IMR-90 (cell line): ENCODE results near the gene CCDC146. TPM values are rescaled to one million over a fixed set of nuclear protein-coding genes. Genes with fewer than 3 reads are reported as not detected.
A peak's percentile ranks its signal among the peaks of the same experiment; 100 is the strongest.

Source experiments
- ATAC-seq: fragments of 200-7000 bp; cut with Tn5 transposase; 2 replicates; pipeline ENCODE4 v1.9.1; 2020; ENCODE audit warnings: low read depth, mild to moderate bottlenecking, moderate library complexity
- BruUV-seq: library from RNA; stranded (reverse); fragments of 400-500 nt; replicated peaks from 2 replicates; lab custom pipeline; 2021; lab: Mats Ljungman, UMichigan
- CTCF ChIA-PET: fragments of 300-600 bp; formaldehyde crosslinking; extraction: SDS; loops from one replicate; lab custom pipeline; 2021; ENCODE audit warnings: antibody characterized with exemption; lab: Yijun Ruan, JAX
- POLR2A ChIA-PET: fragments of 300-600 bp; sonication (Branson Sonifier 250); formaldehyde crosslinking; loops from one replicate; lab custom pipeline; 2022; ENCODE audit warnings: antibody characterized with exemption; ENCODE audit not compliant: unreplicated experiment; lab: Charles Lee
- DNase-seq: peaks from one replicate; pipeline ENCODE4 v3.0.0; 2013
- H2AFZ ChIP-seq: replicated peaks from 2 replicates; pipeline ENCODE3; 2013; ENCODE audit warnings: low read length, mild to moderate bottlenecking; ENCODE audit not compliant: poor library complexity
- H2AK5ac ChIP-seq: 2 replicates; pipeline ENCODE4 v1.6.1; 2013; ENCODE audit warnings: low read depth, low read length, inconsistent platforms
- H2AK9ac ChIP-seq: replicated peaks from 2 replicates; pipeline ENCODE3; 2013; ENCODE audit warnings: mild to moderate bottlenecking, low read depth, low read length, moderate library complexity; ENCODE audit not compliant: poor library complexity
- H2BK120ac ChIP-seq: 2 replicates; pipeline ENCODE4 v1.6.1; 2013; ENCODE audit warnings: low read depth, low read length, inconsistent platforms
- H2BK15ac ChIP-seq: 3 replicates; pipeline ENCODE4 v1.6.1; 2013; ENCODE audit warnings: low read depth, low read length, inconsistent platforms
- H2BK20ac ChIP-seq: 2 replicates; pipeline ENCODE4 v1.6.1; 2013; ENCODE audit warnings: low read depth, mild to moderate bottlenecking, inconsistent platforms, low read length, moderate library complexity
- H2BK5ac ChIP-seq: 2 replicates; pipeline ENCODE4 v1.6.1; 2013; ENCODE audit warnings: mild to moderate bottlenecking, low read depth, low read length, inconsistent platforms; ENCODE audit not compliant: poor library complexity, severe bottlenecking
- H3K14ac ChIP-seq: replicated peaks from 2 replicates; pipeline ENCODE4 v1.6.1; 2013; ENCODE audit warnings: low read depth, low read length, inconsistent platforms
- H3K18ac ChIP-seq: 2 replicates; pipeline ENCODE4 v1.6.1; 2013; ENCODE audit warnings: low read depth, low read length, control low read depth
- H3K23ac ChIP-seq: 2 replicates; pipeline ENCODE4 v1.6.1; 2013; ENCODE audit warnings: low read depth, low read length, inconsistent platforms
- H3K27ac ChIP-seq: 2 replicates; pipeline ENCODE4 v1.5.1; 2013; ENCODE audit warnings: mild to moderate bottlenecking, control low read depth, low read length; ENCODE audit not compliant: insufficient read depth
- H3K27me3 ChIP-seq: 2 replicates; pipeline ENCODE4 v1.6.1; 2013; ENCODE audit warnings: low read length; ENCODE audit not compliant: control insufficient read depth, insufficient read depth
- H3K36me3 ChIP-seq: 2 replicates; pipeline ENCODE4 v1.6.1; 2013; ENCODE audit warnings: low read length, mixed read lengths; ENCODE audit not compliant: control insufficient read depth, insufficient read depth
- H3K4ac ChIP-seq: 2 replicates; pipeline ENCODE4 v1.6.1; 2013; ENCODE audit warnings: low read depth, low read length, inconsistent platforms
- H3K4me1 ChIP-seq: 2 replicates; pipeline ENCODE4 v1.6.1; 2013; ENCODE audit warnings: low read length, mixed read lengths; ENCODE audit not compliant: control insufficient read depth, insufficient read depth
- H3K4me2 ChIP-seq: 2 replicates; pipeline ENCODE4 v1.6.1; 2013; ENCODE audit warnings: low read depth, mild to moderate bottlenecking, control low read depth, low read length, moderate library complexity
- H3K4me3 ChIP-seq: 2 replicates; pipeline ENCODE4 v1.5.1; 2013; ENCODE audit warnings: low read depth, mild to moderate bottlenecking, control low read depth, low read length, moderate library complexity; ENCODE audit not compliant: insufficient read depth
- H3K56ac ChIP-seq: 2 replicates; pipeline ENCODE4 v1.6.1; 2013; ENCODE audit warnings: low read length, inconsistent platforms; ENCODE audit not compliant: insufficient read depth; ENCODE audit errors: extremely low read depth
- H3K79me1 ChIP-seq, 2 experiments: 2 replicates each; pipeline ENCODE4 v1.6.1; 2013; ENCODE audit warnings: low read length in 2 of 2, inconsistent platforms in 1 of 2, low read depth in 1 of 2
- H3K9ac ChIP-seq: 2 replicates; pipeline ENCODE4 v1.6.1; 2013; ENCODE audit warnings: low read depth, low read length, control low read depth
- H3K9me1 ChIP-seq: 2 replicates; pipeline ENCODE4 v1.6.1; 2013; ENCODE audit warnings: low read length, inconsistent platforms; ENCODE audit not compliant: insufficient read depth
- H3K9me3 ChIP-seq: 2 replicates; pipeline ENCODE4 v1.6.1; 2013; ENCODE audit warnings: low read length; ENCODE audit not compliant: control insufficient read depth, insufficient read depth
- H4K20me1 ChIP-seq: 2 replicates; pipeline ENCODE4 v1.6.1; 2013; ENCODE audit warnings: low read length, inconsistent platforms; ENCODE audit not compliant: insufficient read depth
- H4K5ac ChIP-seq: 2 replicates; pipeline ENCODE4 v1.6.1; 2013; ENCODE audit warnings: mild to moderate bottlenecking, low read depth, low read length, control low read depth
- H4K8ac ChIP-seq, 2 experiments: 2 replicates each; pipeline ENCODE4 v1.6.1; 2013; ENCODE audit warnings: low read depth in 2 of 2, low read length in 2 of 2, control low read depth in 1 of 2, inconsistent platforms in 1 of 2
- H4K91ac ChIP-seq: 2 replicates; pipeline ENCODE4 v1.6.1; 2013; ENCODE audit warnings: low read depth, low read length, inconsistent platforms; ENCODE audit not compliant: insufficient read depth
- BHLHE40 ChIP-seq: fragments of 150-350 bp; IDR thresholded peaks from 2 replicates; pipeline ENCODE4 v1.6.1; 2016; ENCODE audit warnings: mild to moderate bottlenecking, low read depth, low read length
- CEBPB ChIP-seq: IDR thresholded peaks from 2 replicates; pipeline ENCODE4 v1.6.1; 2012; ENCODE audit warnings: low read depth, low read length, improper control_type of control experiment
- CTCF ChIP-seq: conservative IDR thresholded peaks from 2 replicates; pipeline ENCODE4 v1.5.1; 2012; ENCODE audit warnings: mild to moderate bottlenecking, low read depth, low read length, improper control_type of control experiment
- FOS ChIP-seq: fragments of 150-350 bp; IDR thresholded peaks from 2 replicates; pipeline ENCODE4 v1.6.1; 2016; ENCODE audit warnings: low read depth, low read length
- MAFK ChIP-seq: IDR thresholded peaks from 2 replicates; pipeline ENCODE4 v1.6.1; 2012; ENCODE audit warnings: low read depth, low read length, improper control_type of control experiment
- MXI1 ChIP-seq: IDR thresholded peaks from 2 replicates; pipeline ENCODE4 v1.6.1; 2012; ENCODE audit warnings: low read depth, mild to moderate bottlenecking, low read length, moderate library complexity, borderline replicate concordance
- NFE2L2 ChIP-seq: fragments of 150-350 bp; IDR thresholded peaks from 2 replicates; pipeline ENCODE4 v1.6.1; 2016; ENCODE audit warnings: low read depth, mild to moderate bottlenecking, low read length
- POLR2A ChIP-seq: IDR thresholded peaks from 2 replicates; pipeline ENCODE4 v1.6.1; 2012; ENCODE audit warnings: mild to moderate bottlenecking, low read depth, low read length
- RCOR1 ChIP-seq: IDR thresholded peaks from 2 replicates; pipeline ENCODE4 v1.6.1; 2012; ENCODE audit warnings: mild to moderate bottlenecking, low read length, improper control_type of control experiment; ENCODE audit not compliant: insufficient replicate concordance
- WGBS, 2 experiments: methylation state at CpG; one replicate each; pipeline versions ENCODE4 v1.1.5 to v1.1.7; 2013; ENCODE audit warnings: missing lambda C conversion rate in 2 of 2; ENCODE audit not compliant: insufficient read length in 1 of 2; ENCODE audit errors: extremely low coverage in 2 of 2; 5-methylcytosine and 5-hydroxymethylcytosine counted together
- dilution Hi-C: fragments of 300-500 bp; cut with HindIII; formaldehyde crosslinking; loops from one replicate; pipeline ENCODE4 v1.14.3; 2018; ENCODE audit warnings: low sequenced_read_pairs; ENCODE audit not compliant: unreplicated experiment
- in situ Hi-C: fragments of 300-500 bp; cut with MboI; formaldehyde crosslinking; loops from 3 replicates; pipeline ENCODE4 v1.14.3; 2019; ENCODE audit warnings: low sequenced_read_pairs, inconsistent platforms, mixed read lengths
- intact Hi-C: fragments of 100-400 bp; cut with micrococcal nuclease; formaldehyde crosslinking; loops from 2 replicates; pipeline ENCODE4 v1.10.0; 2022
- polyA plus RNA-seq, 3 experiments: library from polyadenylated mRNA; depleted of rRNA; stranded (reverse); fragments of >200 nt; gene quantifications; 2 replicates each; pipeline ENCODE4 v1.2.3, GENCODE V29; 2012; ENCODE audit warnings: low replicate concordance in 1 of 3
- total RNA-seq: library from RNA; depleted of rRNA; stranded (reverse); fragments of >200 nt; gene quantifications from 2 replicates; pipeline ENCODE4 v1.2.3, GENCODE V29; 2012

Gene CCDC146
- total and polyA plus RNA-seq, 2 of the 4 experiments (the other 2 are of a cell fraction): 0.54 to 1.7 TPM

GRCh38 chr7:77265666-77266065 lies 143.3 kb downstream of the CCDC146 start:
- H3K27ac ChIP-seq: no peak overlapping the region
- no peaks in the 10 kb centered on the region for H4K20me1 ChIP-seq
- H3K14ac ChIP-seq: no peak overlapping the region
- ChIA-PET CTCF (no interaction called here), POLR2A (no interaction called here)
- no TSS peak for BruUV-seq
- H3K18ac ChIP-seq: peak overlapping the region; percentile 83
- dilution Hi-C loops (no loop called here), in situ Hi-C loops (no loop called here), intact Hi-C loops (no loop called here)
- H3K27me3 ChIP-seq: no peaks in the 10 kb centered on the region
- peaks cover 1% of the 10 kb centered on the region; the same call in 1 of the 2 replicates for H3K36me3 ChIP-seq
- H4K91ac ChIP-seq: no peak overlapping the region; the same call in 1 of the 2 replicates
- H2AFZ ChIP-seq: no peak overlapping the region
- H3K23ac ChIP-seq: no peak overlapping the region
- H2BK15ac ChIP-seq: peak overlapping the region; percentile 85; the same call in 1 of the 3 replicates
- no peaks in the 10 kb centered on the region for H3K79me1 ChIP-seq
- peak overlapping the region; percentile 22; the same call in 1 of the 2 replicates for H3K4me2 ChIP-seq
- H3K9me3 ChIP-seq: no peaks in the 10 kb centered on the region
- TF ChIP-seq CEBPB (no peak), RCOR1 (no peak), NFE2L2 (no peak), MXI1 (no peak), BHLHE40 (no peak), POLR2A (no peak), FOS (no peak), MAFK (no peak), CTCF (no peak)
- H2BK120ac ChIP-seq: no peak overlapping the region
- WGBS, 2 experiments: no CpG with 5 or more reads among the region's 4 CpGs
- no peaks in the 10 kb centered on the region for H3K9me1 ChIP-seq
- peak overlapping the region; percentile 21 for H2BK5ac ChIP-seq
- DNase-seq (no peak), ATAC-seq (no peak; the same call in 1 of the 2 replicates)
- H3K4me1 ChIP-seq: peaks cover 18% of the 10 kb centered on the region
- H3K9ac ChIP-seq: no peak overlapping the region
- peak overlapping the region; percentile 52; the same call in 1 of the 2 replicates for H2BK20ac ChIP-seq
- H3K56ac ChIP-seq: no peak overlapping the region
- H2AK5ac ChIP-seq: peak overlapping the region; percentile 57; the same call in 1 of the 2 replicates
- H3K4me3 ChIP-seq: no peak overlapping the region
- peak overlapping the region; percentile 54 for H3K4ac ChIP-seq
- no peak overlapping the region for H2AK9ac ChIP-seq
- H4K8ac ChIP-seq: peak overlapping the region in 1 of 2 experiments; percentile 49; a peak in 1 of 4 replicates
- peak overlapping the region; percentile 87 for H4K5ac ChIP-seq
